GM10266 (cell line): ENCODE measurements around the gene TDRD1.
"Not testable (repeated sequence)": the region's sequence is repeated elsewhere in the genome, so short reads cannot be mapped to it uniquely, and the experiment has no call there.

Experiments used
- DNase-seq: peaks from one replicate; pipeline ENCODE4 v3.0.0; 2012; ENCODE audit errors: extremely low spot score
- TF ChIP-seq, protein P1 (sequence below): IDR thresholded peaks from 2 replicates; pipeline ENCODE4 v1.5.1; 2012; ENCODE audit warnings: mild to moderate bottlenecking, low read depth; ENCODE audit not compliant: control insufficient read depth, insufficient read depth; ENCODE audit errors: missing control alignments

TDRD1 gene

GRCh38 chr10:114143160-114143559 is 36.0 kb upstream of the TDRD1 start:
- TF ChIP-seq, protein P1, sequence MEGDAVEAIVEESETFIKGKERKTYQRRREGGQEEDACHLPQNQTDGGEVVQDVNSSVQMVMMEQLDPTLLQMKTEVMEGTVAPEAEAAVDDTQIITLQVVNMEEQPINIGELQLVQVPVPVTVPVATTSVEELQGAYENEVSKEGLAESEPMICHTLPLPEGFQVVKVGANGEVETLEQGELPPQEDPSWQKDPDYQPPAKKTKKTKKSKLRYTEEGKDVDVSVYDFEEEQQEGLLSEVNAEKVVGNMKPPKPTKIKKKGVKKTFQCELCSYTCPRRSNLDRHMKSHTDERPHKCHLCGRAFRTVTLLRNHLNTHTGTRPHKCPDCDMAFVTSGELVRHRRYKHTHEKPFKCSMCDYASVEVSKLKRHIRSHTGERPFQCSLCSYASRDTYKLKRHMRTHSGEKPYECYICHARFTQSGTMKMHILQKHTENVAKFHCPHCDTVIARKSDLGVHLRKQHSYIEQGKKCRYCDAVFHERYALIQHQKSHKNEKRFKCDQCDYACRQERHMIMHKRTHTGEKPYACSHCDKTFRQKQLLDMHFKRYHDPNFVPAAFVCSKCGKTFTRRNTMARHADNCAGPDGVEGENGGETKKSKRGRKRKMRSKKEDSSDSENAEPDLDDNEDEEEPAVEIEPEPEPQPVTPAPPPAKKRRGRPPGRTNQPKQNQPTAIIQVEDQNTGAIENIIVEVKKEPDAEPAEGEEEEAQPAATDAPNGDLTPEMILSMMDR, result no peak
- DNase-seq, result no peak

- DNase-seq, result not testable (repeated sequence)
Observed at GRCh38 chr10:114149476-114149875, 29.7 kb upstream of the TDRD1 start.

- TF ChIP-seq, protein P1, result no peak
- no peak for DNase-seq
Observed at GRCh38 chr10:114151486-114151885, 27.7 kb upstream of the TDRD1 start.

GRCh38 chr10:114151892-114152291 is 27.3 kb upstream of the TDRD1 start:
- DNase-seq, result no peak
- TF ChIP-seq, protein P1, result no peak

- TF ChIP-seq, protein P1, result no peak
- DNase-seq, result no peak
Observed at GRCh38 chr10:114157912-114158311, 21.2 kb upstream of the TDRD1 start.

DNA sequence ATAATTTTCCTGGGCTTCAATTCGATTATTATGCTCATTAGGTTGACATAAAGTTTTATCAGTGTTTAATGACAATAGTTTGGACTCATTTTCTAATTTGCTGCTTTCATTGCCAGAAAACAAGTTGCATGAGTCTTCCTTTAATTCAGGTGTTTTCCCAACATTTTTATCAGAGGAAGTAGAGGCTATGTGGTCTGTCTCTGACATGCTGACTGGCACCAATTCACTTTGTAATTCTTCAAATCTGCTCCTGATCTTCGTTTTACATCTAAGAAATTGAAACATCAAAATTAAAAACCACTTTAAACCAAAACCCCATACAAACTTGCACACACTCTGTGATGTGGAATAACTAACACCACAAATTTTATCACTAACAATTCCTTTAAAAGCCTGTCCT is 16.1 kb upstream of the TDRD1 start:
- no peak for DNase-seq
- TF ChIP-seq, protein P1, result no peak

- DNase-seq, result no peak
- TF ChIP-seq, protein P1, result no peak
Observed at GRCh38 chr10:114166043-114166442, 13.1 kb upstream of the TDRD1 start.

DNA sequence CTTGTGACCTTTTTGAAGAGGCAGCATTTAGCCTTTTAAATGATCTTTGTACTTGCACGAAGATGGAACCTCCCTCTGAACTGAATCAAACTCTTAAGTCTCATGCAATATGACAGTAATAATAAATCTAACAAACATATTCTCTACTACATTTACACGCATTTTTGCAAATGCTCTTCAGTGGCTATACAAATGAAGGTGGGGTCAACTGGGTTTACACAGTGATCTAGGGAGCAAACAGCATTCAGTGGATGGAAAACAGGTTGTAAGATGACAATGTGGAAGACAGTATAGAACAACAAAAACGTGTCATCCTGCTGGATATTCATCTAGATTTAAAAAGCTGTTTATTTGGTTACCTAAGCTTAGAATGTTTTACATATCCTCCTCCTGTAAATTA is 12.7 kb upstream of the TDRD1 start:
- DNase-seq, result no peak
- TF ChIP-seq, protein P1, result no peak
